Raji (cell line): ENCODE measurements around the gene EIF2AK2.

ENCODE experiments used
- POLR2A ChIP-seq: IDR thresholded peaks from 2 replicates; pipeline ENCODE4 v1.6.1; 2011; ENCODE audit warnings: low read depth, low read length, control low read depth; ENCODE audit not compliant: insufficient read depth

The EIF2AK2 gene

GRCh38 chr2:37156857-37157714 is at the start of gene EIF2AK2:
Gene EIF2AK2 (minus strand): TSS chr2:37156980. CDS start chr2:37147806, 9,174 bp downstream.
- TF ChIP-seq POLR2A, result no peak

GRCh38 chr2:37205689-37206341 is 49.0 kb upstream of the EIF2AK2 start:
- no peak for TF ChIP-seq POLR2A

- TF ChIP-seq POLR2A, result no peak
Measured at GRCh38 chr2:37203708-37204107, 46.9 kb upstream of the EIF2AK2 start.

- no peak for TF ChIP-seq POLR2A
Measured at GRCh38 chr2:37201766-37202165, 45.0 kb upstream of the EIF2AK2 start.

- no peak for TF ChIP-seq POLR2A
Measured at GRCh38 chr2:37201208-37201607, 44.4 kb upstream of the EIF2AK2 start.

- no peak for TF ChIP-seq POLR2A
Measured at GRCh38 chr2:37198681-37199065, 41.9 kb upstream of the EIF2AK2 start.

GRCh38 chr2:37196320-37197195 is 39.8 kb upstream of the EIF2AK2 start, which contains the start of gene CEBPZOS:
Gene CEBPZOS (plus strand): TSS chr2:37196496. CDS start chr2:37199705, 3,209 bp downstream.
- TF ChIP-seq POLR2A, result peak; percentile 93

GRCh38 chr2:37192551-37192950 is 35.8 kb upstream of the EIF2AK2 start:
- TF ChIP-seq POLR2A, result no peak

- TF ChIP-seq POLR2A, result no peak
Measured at GRCh38 chr2:37191747-37192146, 35.0 kb upstream of the EIF2AK2 start.

GRCh38 chr2:37191253-37191652 is 34.5 kb upstream of the EIF2AK2 start:
- no peak for TF ChIP-seq POLR2A

GRCh38 chr2:37190290-37190689 is 33.5 kb upstream of the EIF2AK2 start:
- no peak for TF ChIP-seq POLR2A

GRCh38 chr2:37189452-37190153 is 32.8 kb upstream of the EIF2AK2 start:
- no peak for TF ChIP-seq POLR2A

GRCh38 chr2:37188570-37188969 is 31.8 kb upstream of the EIF2AK2 start, which contains the start of gene SULT6B1:
Gene SULT6B1 (minus strand): TSS chr2:37188670. CDS start chr2:37188640, 30 bp downstream.
- TF ChIP-seq POLR2A, result no peak
